K562 (cell line): ENCODE results near the gene MACROH2A2. TPM values are rescaled to one million over a fixed set of nuclear protein-coding genes. Genes with fewer than 3 reads are reported as not detected.
A peak's percentile ranks its signal among the peaks of the same experiment; 100 is the strongest.

Experiments
- ATAC-seq: fragments of 200-7000 bp; cut with Tn5 transposase; 3 replicates; pipeline ENCODE4 v1.9.1; 2020; ENCODE audit warnings: moderate library complexity
- BruUV-seq: library from RNA; stranded (reverse); fragments of 400-500 nt; replicated peaks from 2 replicates; lab custom pipeline; 2021; lab: Mats Ljungman, UMichigan
- CTCF ChIA-PET: fragments of 300-600 bp; formaldehyde crosslinking; extraction: SDS; loops from one replicate; lab custom pipeline; 2021; ENCODE audit warnings: low intra/inter-chr PET ratio; lab: Yijun Ruan, JAX
- POLR2A ChIA-PET: fragments of 300-600, 350-650 bp; sonication (Branson Sonifier 250); formaldehyde crosslinking; extraction: SDS; loops from one replicate; lab custom pipeline; 2021; ENCODE audit warnings: antibody characterized with exemption, inconsistent platforms; lab: Yijun Ruan, JAX
- DNase-seq, 4 experiments: peaks; one replicate each; pipeline versions ENCODE4 v3.0.0 to v3.0.0-alpha.2; 2011 to 2018; ENCODE audit warnings: low spot score in 3 of 4, mixed read lengths in 3 of 4; ENCODE audit errors: extremely low read depth in 1 of 4
- FAIRE-seq: peaks from 2 replicates; lab custom pipeline; 2011; peaks lifted over from hg19 to GRCh38; lab: Jason Lieb, UNC
- H2AFZ ChIP-seq: 2 replicates; pipeline ENCODE4 v1.6.0; 2011; ENCODE audit warnings: low read depth, low read length, control low read depth, inconsistent platforms
- H3K27ac ChIP-seq: fragments of 200-600 bp; 3 replicates; pipeline ENCODE4 v1.8.0; 2011; ENCODE audit warnings: low read depth, mild to moderate bottlenecking, control low read depth, inconsistent platforms, low read length, moderate library complexity, mixed read lengths; ENCODE audit errors: extremely low read depth
- H3K27me3 ChIP-seq, 2 experiments: fragments of 300-600 bp in 1 of 2; 2 replicates in 1 of 2; 3 replicates in 1 of 2; pipeline versions ENCODE4 v1.6.0 to v1.8.0; 2011; ENCODE audit warnings: inconsistent platforms in 2 of 2, low read length in 2 of 2, mild to moderate bottlenecking in 1 of 2, mixed read lengths in 1 of 2, moderate library complexity in 1 of 2; ENCODE audit not compliant: control insufficient read depth in 2 of 2, insufficient read depth in 2 of 2
- H3K36me3 ChIP-seq: fragments of 300-600 bp; 3 replicates; pipeline ENCODE4 v1.8.0; 2011; ENCODE audit warnings: mild to moderate bottlenecking, low read length, inconsistent platforms; ENCODE audit not compliant: control insufficient read depth, insufficient read depth
- H3K4me1 ChIP-seq, 2 experiments: fragments of 200-600 bp in 1 of 2; replicated peaks in 1 of 2; 2 replicates in 1 of 2; 3 replicates in 1 of 2; pipeline versions ENCODE4 v1.5.1 to v1.8.0; 2011; ENCODE audit warnings: inconsistent platforms in 2 of 2, low read length in 2 of 2, mild to moderate bottlenecking in 1 of 2, mixed read lengths in 1 of 2, moderate library complexity in 1 of 2; ENCODE audit not compliant: control insufficient read depth in 2 of 2, insufficient read depth in 2 of 2
- H3K4me2 ChIP-seq: 2 replicates; pipeline ENCODE4 v1.6.1; 2011; ENCODE audit warnings: low read length, control low read depth, inconsistent platforms, mixed read lengths; ENCODE audit not compliant: insufficient read depth
- H3K4me3 ChIP-seq: fragments of 200-600 bp; sonication (generic), shearing (Covaris generic); 2 replicates; pipeline ENCODE4 v1.5.1; 2016; ENCODE audit warnings: control low read depth, inconsistent platforms
- H3K79me2 ChIP-seq: fragments of 200-600 bp; 3 replicates; pipeline ENCODE4 v1.8.0; 2011; ENCODE audit warnings: low read length, inconsistent platforms; ENCODE audit not compliant: control insufficient read depth, insufficient read depth
- H3K9ac ChIP-seq, 2 experiments: 2 replicates each; pipeline versions ENCODE4 v1.6.0 to v1.6.1; 2011; ENCODE audit warnings: low read depth in 2 of 2, low read length in 2 of 2, control low read depth in 1 of 2, inconsistent platforms in 1 of 2, mild to moderate bottlenecking in 1 of 2, mixed read lengths in 1 of 2; ENCODE audit not compliant: insufficient read depth in 1 of 2
- H3K9me1 ChIP-seq: one replicate; pipeline ENCODE4 v1.6.0; 2011; ENCODE audit warnings: inconsistent platforms, mild to moderate bottlenecking, low read length, moderate library complexity; ENCODE audit not compliant: control insufficient read depth, insufficient read depth
- H3K9me3 ChIP-seq: replicated peaks from 2 replicates; pipeline ENCODE4 v1.5.1; 2011; ENCODE audit warnings: low read depth, low read length, inconsistent platforms; ENCODE audit not compliant: control insufficient read depth, insufficient read depth
- H4K20me1 ChIP-seq: replicated peaks from 2 replicates; pipeline ENCODE4 v1.6.1; 2011; ENCODE audit warnings: low read length, inconsistent platforms, mixed read lengths; ENCODE audit not compliant: control insufficient read depth, insufficient read depth
- BRD9 ChIP-seq: fragments of 450-650 bp; IDR thresholded peaks from 2 replicates; pipeline ENCODE4 v1.6.1; 2018; ENCODE audit warnings: low read depth; ENCODE audit not compliant: partially characterized antibody
- CBX2 ChIP-seq: fragments of 200-600 bp; sonication (generic); IDR thresholded peaks from one replicate; pipeline ENCODE4 v1.6.1; 2012; ENCODE audit warnings: mild to moderate bottlenecking, low read length, inconsistent platforms; ENCODE audit not compliant: insufficient read depth, poor library complexity, severe bottlenecking
- ELF1 ChIP-seq: fragments of 200-800 bp; sonication (Bioruptor generic); IDR thresholded peaks from 2 replicates; pipeline ENCODE4 v1.6.1; 2016; ENCODE audit warnings: missing genetic modification characterization, missing compliant biosample characterization
- GTF2A2 ChIP-seq: IDR thresholded peaks from 2 replicates; pipeline ENCODE4 v1.6.1; 2016; ENCODE audit warnings: mild to moderate bottlenecking, missing genetic modification characterization, missing compliant biosample characterization
- KAT7 ChIP-seq: sonication (generic); formaldehyde crosslinking; IDR thresholded peaks from 2 replicates; pipeline ENCODE4 v1.8.0; 2022; ENCODE audit warnings: missing genetic modification reagents, mild to moderate bottlenecking, borderline replicate concordance
- KAT8 ChIP-seq: fragments of 450-650 bp; IDR thresholded peaks from 2 replicates; pipeline ENCODE4 v1.6.1; 2016; ENCODE audit warnings: low read depth, mild to moderate bottlenecking
- MBD2 ChIP-seq: sonication (generic); IDR thresholded peaks from 2 replicates; pipeline ENCODE4 v1.6.1; 2016; ENCODE audit warnings: low read depth, borderline replicate concordance
- MEF2A ChIP-seq: IDR thresholded peaks from 2 replicates; pipeline ENCODE4 v1.6.1; 2011; ENCODE audit warnings: low read depth, mild to moderate bottlenecking, low read length, moderate library complexity; ENCODE audit not compliant: control insufficient read depth
- NCOA2 ChIP-seq, 2 experiments: fragments of 450-650 bp; IDR thresholded peaks; 2 replicates each; pipeline ENCODE4 v1.6.1; 2018; ENCODE audit warnings: mild to moderate bottlenecking in 2 of 2, moderate library complexity in 1 of 2; ENCODE audit not compliant: partially characterized antibody in 2 of 2
- PHF21A ChIP-seq: fragments of 450-650 bp; IDR thresholded peaks from 2 replicates; pipeline ENCODE4 v1.6.1; 2017; ENCODE audit warnings: low read depth, borderline replicate concordance
- TCFL5 ChIP-seq: fragments of 250-450 bp; sonication (Bioruptor Pico); conservative IDR thresholded peaks from 2 replicates; pipeline ENCODE4 v1.6.1; 2021; ENCODE audit warnings: mild to moderate bottlenecking, moderate library complexity, matching md5 sums
- ZKSCAN1 ChIP-seq: fragments of 150-350 bp; IDR thresholded peaks from 2 replicates; pipeline ENCODE4 v1.6.1; 2016; ENCODE audit warnings: low read depth, low read length
- ZNF316 ChIP-seq: fragments of 450-650 bp; IDR thresholded peaks from 2 replicates; pipeline ENCODE4 v1.6.1; 2016
- WGBS: fragments of 100-300 bp; shearing (Covaris generic); methylation state at CpG from one replicate; pipeline ENCODE4 v1.1.6; 2016; ENCODE audit warnings: low coverage, mixed read lengths; ENCODE audit not compliant: insufficient coverage; ENCODE audit errors: missing lambda C conversion rate; 5-methylcytosine and 5-hydroxymethylcytosine counted together
- in situ Hi-C: fragments of 300-500 bp; cut with MboI; formaldehyde crosslinking; loops from 4 replicates; pipeline ENCODE4 v1.15.0; 2018; ENCODE audit warnings: inconsistent platforms, mixed read lengths
- intact Hi-C: fragments of 100-400 bp; cut with micrococcal nuclease; formaldehyde crosslinking; loops from 2 replicates; pipeline ENCODE4 v1.14.2; 2022
- polyA plus RNA-seq, 8 experiments: library from polyadenylated mRNA; depleted of rRNA in 4 of 8; stranded (reverse) in 5 of 8; unstranded in 3 of 8; fragments of >200 nt; fragmentation: Nextera tagmentation in 2 of 8; fragmentation: Illumina TruSeq in 1 of 8; extraction: Ambion mirVana in 2 of 8; extraction: Trizol in 1 of 8; gene quantifications; 2 replicates each; pipeline versions ENCODE4 v1.2.1 to v1.2.3, GENCODE V29; 2011 to 2014; ENCODE audit warnings: inconsistent platforms in 1 of 8, missing spikeins in 1 of 8
- total RNA-seq, 7 experiments: library from RNA; depleted of rRNA in 6 of 7; stranded (reverse); fragments of >200 nt in 6 of 7; fragmentation: Illumina TruSeq in 2 of 7; extraction: Trizol in 2 of 7; gene quantifications; 2 replicates each; pipeline versions ENCODE4 v1.2.1 to v1.2.3, GENCODE V29; 2011 to 2021; ENCODE audit warnings: low replicate concordance in 1 of 7
- TF ChIP-seq, protein P1 (sequence below): sonication (generic); formaldehyde crosslinking; IDR thresholded peaks from 2 replicates; pipeline ENCODE4 v1.8.1; 2023; ENCODE audit warnings: mild to moderate bottlenecking, missing genetic modification reagents, moderate library complexity
- TF ChIP-seq, protein P2 (sequence below): fragments of 250-450 bp; sonication (Bioruptor Pico); IDR thresholded peaks from 2 replicates; pipeline ENCODE4 v1.4.0; 2020; ENCODE audit warnings: mild to moderate bottlenecking

The MACROH2A2 gene
- total and polyA plus RNA-seq, 9 of the 15 experiments (the other 6 are each of a cell fraction or from before 2014, with no cell fraction given), result 0.07 TPM; not detected in 8

DNA sequence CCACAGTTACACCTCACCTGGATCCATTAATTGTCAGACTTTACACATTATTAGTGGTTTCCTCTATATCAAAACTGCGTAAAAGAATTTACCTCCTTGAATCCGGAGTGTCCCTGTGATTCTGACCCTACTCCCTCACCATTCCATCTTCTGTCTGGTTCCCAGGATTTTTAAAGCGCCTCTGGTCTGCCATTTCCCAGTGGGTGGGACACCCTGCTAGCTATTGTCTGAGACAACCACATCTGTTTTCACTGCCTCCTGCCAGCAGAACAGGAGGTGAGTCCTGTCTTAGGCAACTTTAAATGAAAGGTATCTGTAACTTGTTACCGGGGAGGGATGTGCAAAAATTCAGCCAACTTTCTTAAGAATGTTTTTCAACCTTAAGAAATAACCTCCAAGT lies 2.3 kb downstream of the MACROH2A2 start (continued):
- TF ChIP-seq, protein P1, sequence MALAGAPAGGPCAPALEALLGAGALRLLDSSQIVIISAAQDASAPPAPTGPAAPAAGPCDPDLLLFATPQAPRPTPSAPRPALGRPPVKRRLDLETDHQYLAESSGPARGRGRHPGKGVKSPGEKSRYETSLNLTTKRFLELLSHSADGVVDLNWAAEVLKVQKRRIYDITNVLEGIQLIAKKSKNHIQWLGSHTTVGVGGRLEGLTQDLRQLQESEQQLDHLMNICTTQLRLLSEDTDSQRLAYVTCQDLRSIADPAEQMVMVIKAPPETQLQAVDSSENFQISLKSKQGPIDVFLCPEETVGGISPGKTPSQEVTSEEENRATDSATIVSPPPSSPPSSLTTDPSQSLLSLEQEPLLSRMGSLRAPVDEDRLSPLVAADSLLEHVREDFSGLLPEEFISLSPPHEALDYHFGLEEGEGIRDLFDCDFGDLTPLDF (CRISPR knock-in tag), result no peak
- TF ChIP-seq CBX2 (no peak), PHF21A (no peak), KAT7 (CRISPR knock-in tag) (no peak), ZKSCAN1 (no peak), MBD2 (no peak), TCFL5 (CRISPR knock-in tag) (no peak)
- TF ChIP-seq, protein P2, sequence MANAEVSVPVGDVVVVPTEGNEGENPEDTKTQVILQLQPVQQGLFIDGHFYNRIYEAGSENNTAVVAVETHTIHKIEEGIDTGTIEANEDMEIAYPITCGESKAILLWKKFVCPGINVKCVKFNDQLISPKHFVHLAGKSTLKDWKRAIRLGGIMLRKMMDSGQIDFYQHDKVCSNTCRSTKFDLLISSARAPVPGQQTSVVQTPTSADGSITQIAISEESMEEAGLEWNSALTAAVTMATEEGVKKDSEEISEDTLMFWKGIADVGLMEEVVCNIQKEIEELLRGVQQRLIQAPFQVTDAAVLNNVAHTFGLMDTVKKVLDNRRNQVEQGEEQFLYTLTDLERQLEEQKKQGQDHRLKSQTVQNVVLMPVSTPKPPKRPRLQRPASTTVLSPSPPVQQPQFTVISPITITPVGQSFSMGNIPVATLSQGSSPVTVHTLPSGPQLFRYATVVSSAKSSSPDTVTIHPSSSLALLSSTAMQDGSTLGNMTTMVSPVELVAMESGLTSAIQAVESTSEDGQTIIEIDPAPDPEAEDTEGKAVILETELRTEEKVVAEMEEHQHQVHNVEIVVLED (CRISPR knock-in tag), result no peak

DNA sequence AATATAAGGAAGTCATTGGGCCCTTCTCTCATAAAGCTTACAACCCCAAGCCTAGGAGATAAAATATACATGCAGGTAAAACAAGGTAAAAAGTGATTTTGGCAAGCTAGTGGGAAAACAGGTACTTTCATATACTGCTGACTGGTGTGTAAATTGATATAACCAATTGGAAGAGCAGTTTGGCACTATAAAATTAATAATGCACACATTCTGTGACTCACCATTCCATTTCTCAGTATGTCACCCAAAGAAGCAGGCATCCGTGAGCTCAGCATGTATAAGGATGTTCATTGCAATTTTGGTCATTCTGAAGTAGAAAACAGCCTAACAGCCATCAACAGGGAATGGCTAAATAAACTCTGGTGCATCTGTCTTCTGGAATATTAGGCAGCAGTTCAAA lies 2.9 kb downstream of the MACROH2A2 start:
- H3K4me2 ChIP-seq, result no peak overlapping the region
- no peaks in the 10 kb centered on the region for H4K20me1 ChIP-seq
- WGBS, result 0% methylated on average over 1 of the region's 1 CpG
- H3K4me1 ChIP-seq, result peaks cover 0 to 16% of the 10 kb centered on the region in 2 experiments; a peak in 1 of 5 replicates
- H2AFZ ChIP-seq, result no peak overlapping the region
- DNase-seq (no peak), ATAC-seq (no peak), FAIRE-seq (no peak)
- ChIA-PET POLR2A (no interaction called here), CTCF (no interaction called here)
- no peak for TF ChIP-seq KAT8
- TF ChIP-seq MEF2A, result no peak
- no peak for TF ChIP-seq GTF2A2
- TF ChIP-seq ZNF316, result peak; percentile 23; the same call in 1 of the 2 replicates
- no peak for TF ChIP-seq NCOA2 (IDR thresholded peaks at IDR 0.05; ENCODE audit: partially characterized antibody in 2 of 2)
- TF ChIP-seq ELF1 (tag), result no peak
- TF ChIP-seq BRD9, result no peak
- no peaks in the 10 kb centered on the region for H3K9me3 ChIP-seq
- no peak overlapping the region for H3K9ac ChIP-seq
- H3K27ac ChIP-seq, result no peak overlapping the region
- BruUV-seq, result no TSS peak
- H3K79me2 ChIP-seq, result no peaks in the 10 kb centered on the region
- no peaks in the 10 kb centered on the region for H3K9me1 ChIP-seq
- no peaks in the 10 kb centered on the region for H3K36me3 ChIP-seq
- intact Hi-C loops (no loop called here), in situ Hi-C loops (no loop called here)
- peaks cover 31 to 42% of the 10 kb centered on the region in 2 experiments for H3K27me3 ChIP-seq
- H3K4me3 ChIP-seq, result no peak overlapping the region
